Transverse colon (tissue), 4 donors: ENCODE results near the gene LRRC8D.

Source experiments
- EP300 ChIP-seq: sonication (generic); formaldehyde crosslinking; IDR thresholded peaks from one replicate; pipeline ENCODE4 v1.6.1; 2017; ENCODE audit warnings: antibody characterized with exemption, low read depth
- POLR2A ChIP-seq: fragments of 450-650 bp; IDR thresholded peaks from one replicate; pipeline ENCODE4 v1.6.1; 2016; ENCODE audit warnings: antibody characterized with exemption, mild to moderate bottlenecking, moderate library complexity
- POLR2AphosphoS5 ChIP-seq, 3 donors: sonication (generic); formaldehyde crosslinking; IDR thresholded peaks; one replicate each; pipeline ENCODE4 v1.6.1; 2016; ENCODE audit warnings: antibody characterized with exemption in 3 of 3
- TF ChIP-seq, protein P1 (sequence below), 5 experiments: fragments of 200-600 bp in 3 of 5; fragments of 450-650 bp in 2 of 5; sonication (generic) in 3 of 5; IDR thresholded peaks; 1 replicate in 2 of 5; 2 replicates in 3 of 5; pipeline ENCODE4 v1.5.1; 2016 to 2017; ENCODE audit warnings: antibody characterized with exemption in 5 of 5, inconsistent platforms in 3 of 5, mild to moderate bottlenecking in 2 of 5, moderate library complexity in 1 of 5

DNA sequence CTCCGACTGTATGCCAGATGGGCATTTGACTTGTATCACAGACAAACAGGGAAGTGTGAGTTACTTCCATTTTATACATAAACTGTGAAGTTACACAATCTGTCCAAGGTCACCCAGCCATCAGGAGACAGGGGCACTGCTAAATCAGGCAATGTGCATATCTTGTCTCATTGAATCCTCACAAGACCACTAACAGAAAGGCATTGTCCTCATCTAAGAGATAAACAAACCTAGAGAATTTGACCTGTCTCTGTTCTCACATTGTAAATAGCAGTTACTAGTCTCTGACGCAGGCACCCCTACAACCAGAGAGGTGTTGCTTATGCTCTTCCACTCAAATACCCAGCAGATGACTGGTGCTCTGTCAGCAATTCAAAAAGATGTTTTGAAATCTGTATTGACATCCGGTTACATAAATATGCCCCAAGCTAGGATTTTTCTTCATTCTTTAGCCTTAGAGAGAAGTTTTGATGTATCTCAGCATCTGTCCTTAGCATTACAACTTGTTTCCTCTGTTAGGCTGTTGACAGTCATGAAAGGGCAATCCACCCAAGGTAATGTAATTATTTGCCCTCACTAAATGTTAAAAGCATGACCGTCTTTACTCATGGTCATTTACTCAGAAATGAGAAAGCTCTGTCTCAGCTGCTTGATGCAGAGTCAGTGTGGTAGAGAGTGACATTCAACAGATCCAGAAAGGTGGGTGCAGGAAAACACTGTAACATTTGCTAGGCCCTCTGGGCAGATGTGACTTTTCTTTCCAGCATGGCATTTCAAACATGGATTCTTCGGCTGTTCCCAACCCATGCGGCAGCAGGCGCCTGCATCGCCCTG lies 122.2 kb downstream of the LRRC8D start:
- TF ChIP-seq POLR2A (no peak), EP300 (no peak), POLR2AphosphoS5 (IDR thresholded peaks at IDR 0.05) (no peak)
- TF ChIP-seq, protein P1, sequence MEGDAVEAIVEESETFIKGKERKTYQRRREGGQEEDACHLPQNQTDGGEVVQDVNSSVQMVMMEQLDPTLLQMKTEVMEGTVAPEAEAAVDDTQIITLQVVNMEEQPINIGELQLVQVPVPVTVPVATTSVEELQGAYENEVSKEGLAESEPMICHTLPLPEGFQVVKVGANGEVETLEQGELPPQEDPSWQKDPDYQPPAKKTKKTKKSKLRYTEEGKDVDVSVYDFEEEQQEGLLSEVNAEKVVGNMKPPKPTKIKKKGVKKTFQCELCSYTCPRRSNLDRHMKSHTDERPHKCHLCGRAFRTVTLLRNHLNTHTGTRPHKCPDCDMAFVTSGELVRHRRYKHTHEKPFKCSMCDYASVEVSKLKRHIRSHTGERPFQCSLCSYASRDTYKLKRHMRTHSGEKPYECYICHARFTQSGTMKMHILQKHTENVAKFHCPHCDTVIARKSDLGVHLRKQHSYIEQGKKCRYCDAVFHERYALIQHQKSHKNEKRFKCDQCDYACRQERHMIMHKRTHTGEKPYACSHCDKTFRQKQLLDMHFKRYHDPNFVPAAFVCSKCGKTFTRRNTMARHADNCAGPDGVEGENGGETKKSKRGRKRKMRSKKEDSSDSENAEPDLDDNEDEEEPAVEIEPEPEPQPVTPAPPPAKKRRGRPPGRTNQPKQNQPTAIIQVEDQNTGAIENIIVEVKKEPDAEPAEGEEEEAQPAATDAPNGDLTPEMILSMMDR (IDR thresholded peaks at IDR 0.05): no peak
